PC-9 (cell line): ENCODE measurements around the gene GRIN2B.

Experiments used
- EZH2 ChIP-seq: fragments of 200-600 bp; sonication (generic); IDR thresholded peaks from 2 replicates; pipeline ENCODE4 v1.8.0; 2017; ENCODE audit warnings: antibody characterized with exemption, low read depth
- TF ChIP-seq, protein P1 (sequence below): fragments of 200-600 bp; sonication (generic); conservative IDR thresholded peaks from 2 replicates; pipeline ENCODE4 v1.6.1; 2017; ENCODE audit warnings: mixed run types, antibody characterized with exemption, mild to moderate bottlenecking, moderate library complexity

DNA sequence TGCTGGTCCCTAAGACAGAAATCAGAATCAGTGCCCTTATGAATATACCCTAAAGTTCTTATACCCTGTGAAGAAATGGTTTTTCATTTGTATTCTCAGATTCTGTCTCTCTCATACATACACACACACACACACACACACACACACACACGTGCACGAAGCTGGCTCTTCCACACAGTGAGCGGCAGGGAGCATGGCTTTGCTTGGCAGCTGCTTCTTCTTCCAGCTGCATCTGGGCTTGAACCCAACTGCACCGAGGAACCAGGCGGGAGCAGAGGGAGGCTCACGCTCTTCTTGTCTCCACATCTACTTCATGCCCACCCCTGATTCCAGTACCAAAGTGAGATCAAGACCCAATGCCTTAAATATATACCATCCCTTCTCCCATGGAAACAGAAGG lies 19.4 kb downstream of the GRIN2B start:
- TF ChIP-seq, protein P1, sequence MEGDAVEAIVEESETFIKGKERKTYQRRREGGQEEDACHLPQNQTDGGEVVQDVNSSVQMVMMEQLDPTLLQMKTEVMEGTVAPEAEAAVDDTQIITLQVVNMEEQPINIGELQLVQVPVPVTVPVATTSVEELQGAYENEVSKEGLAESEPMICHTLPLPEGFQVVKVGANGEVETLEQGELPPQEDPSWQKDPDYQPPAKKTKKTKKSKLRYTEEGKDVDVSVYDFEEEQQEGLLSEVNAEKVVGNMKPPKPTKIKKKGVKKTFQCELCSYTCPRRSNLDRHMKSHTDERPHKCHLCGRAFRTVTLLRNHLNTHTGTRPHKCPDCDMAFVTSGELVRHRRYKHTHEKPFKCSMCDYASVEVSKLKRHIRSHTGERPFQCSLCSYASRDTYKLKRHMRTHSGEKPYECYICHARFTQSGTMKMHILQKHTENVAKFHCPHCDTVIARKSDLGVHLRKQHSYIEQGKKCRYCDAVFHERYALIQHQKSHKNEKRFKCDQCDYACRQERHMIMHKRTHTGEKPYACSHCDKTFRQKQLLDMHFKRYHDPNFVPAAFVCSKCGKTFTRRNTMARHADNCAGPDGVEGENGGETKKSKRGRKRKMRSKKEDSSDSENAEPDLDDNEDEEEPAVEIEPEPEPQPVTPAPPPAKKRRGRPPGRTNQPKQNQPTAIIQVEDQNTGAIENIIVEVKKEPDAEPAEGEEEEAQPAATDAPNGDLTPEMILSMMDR: no peak
- no peak for TF ChIP-seq EZH2
